ENCODE data around the gene CBX1. TPM values are rescaled to one million over a fixed set of nuclear protein-coding genes. Genes with fewer than 3 reads are reported as not detected.

CBX1 gene
- total and polyA plus RNA-seq, 2 of the 4 experiments (the other 2 are of a cell fraction): 35.0 to 54.9 TPM

Small RNAs within 50 kb of the gene (microRNA-seq; reads per million reads assigned to microRNA genes)
- gene AC004477.2 (ENCODE audit: insufficient read depth, insufficient read length) (not detected), gene MIR152 (ENCODE audit: insufficient read depth in 1 of 2, insufficient read length in 1 of 2, unreplicated experiment in 1 of 2) (796 to 9,817 reads per million in 2 experiments), gene RNU6-1201P (ENCODE audit: insufficient read depth, insufficient read length) (3.1 reads per million)

Small RNAs within 50 kb of the gene (small RNA-seq; reads per million reads assigned to genes)
- gene AC004477.2 (0 reads per million in 5 experiments), gene MIR152 (74.3 to 12,028 (median 8,568) reads per million in 5 experiments), gene RNU6-1201P (0 to 63.9 (median 0.14) reads per million in 5 experiments)

Other genes with a start within 250 kb of the CBX1 start
- 0.72 and 1.4 TPM in 2 replicates for gene SP2, start 205.2 kb downstream of the CBX1 start, total RNA-seq (2012; rRNA removed)
- gene SP2, start 205.2 kb downstream of the CBX1 start, polyA plus RNA-seq (2012; rRNA removed): 13.8 and 14.0 TPM in 2 replicates
- gene PNPO, start 159.9 kb downstream of the CBX1 start, total RNA-seq (2012; rRNA removed): 32.5 and 34.1 TPM in 2 replicates
- 13.6 and 13.9 TPM in 2 replicates for gene PNPO, start 159.9 kb downstream of the CBX1 start, polyA plus RNA-seq (2012; rRNA removed)
- gene PRR15L, start 143.6 kb downstream of the CBX1 start, total RNA-seq (2012; rRNA removed): not detected in 2 replicates
- gene PRR15L, start 143.6 kb downstream of the CBX1 start, polyA plus RNA-seq (2012; rRNA removed): not detected in 2 replicates
- 56.7 and 75.3 TPM in 2 replicates for gene CDK5RAP3, start 130.4 kb downstream of the CBX1 start, total RNA-seq (2012; rRNA removed)
- 138 and 153 TPM in 2 replicates for gene CDK5RAP3, start 130.4 kb downstream of the CBX1 start, polyA plus RNA-seq (2012; rRNA removed)
- gene COPZ2, start 63.7 kb downstream of the CBX1 start, total RNA-seq (2012; rRNA removed): 41.0 and 60.5 TPM in 2 replicates
- gene COPZ2, start 63.7 kb downstream of the CBX1 start, polyA plus RNA-seq (2012; rRNA removed): 86.1 and 89.4 TPM in 2 replicates
- 35.6 and 42.8 TPM in 2 replicates for gene NFE2L1, start 53.1 kb downstream of the CBX1 start, total RNA-seq (2012; rRNA removed)
- 122 and 125 TPM in 2 replicates for gene NFE2L1, start 53.1 kb downstream of the CBX1 start, polyA plus RNA-seq (2012; rRNA removed)
- 11.7 and 14.7 TPM in 2 replicates for gene SNX11, start 6.3 kb upstream of the CBX1 start, total RNA-seq (2012; rRNA removed)
- 12.5 and 16.9 TPM in 2 replicates for gene SNX11, start 6.3 kb upstream of the CBX1 start, polyA plus RNA-seq (2012; rRNA removed)